ENCODE measurements around the gene MACC1. TPM values are rescaled to one million over a fixed set of nuclear protein-coding genes. Genes with fewer than 3 reads are reported as not detected.

Gene MACC1
- polyA plus RNA-seq, 1 of the 3 experiments (the other 2 are of a cell fraction): not detected

GRCh38 chr7:20190560-20191390, 26.4 kb downstream of the MACC1 start:
- Histone ChIP-seq H4K20me1 (ENCODE audit: insufficient read depth) (no peaks in the 10 kb centered on the region), H3K4me3 (ENCODE audit: low read depth in 2 of 2, low read length in 1 of 2) (no peak overlapping the region), H3F3A (replicated peaks; ENCODE audit: insufficient read depth) (no peaks in the 10 kb centered on the region), H2AFZ (ENCODE audit: low read depth) (no peak overlapping the region), H3K79me2 (ENCODE audit: insufficient read depth) (no peaks in the 10 kb centered on the region), H3K9ac (no peak overlapping the region), H3K9me2 (no peaks in the 10 kb centered on the region), H3K36me3 (replicated peaks in 1 of 2; ENCODE audit: control insufficient read depth in 1 of 2, insufficient read depth in 2 of 2, low read length in 1 of 2) (no peaks in the 10 kb centered on the region), H3K9me3 (0 out of 2 replicates have a peak, but pooled peaks cover 8% of the 10 kb centered on the region), H3K27ac (ENCODE audit: low read depth in 2 of 2, low read length in 1 of 2) (no peak overlapping the region), H3K27me3 (ENCODE audit: insufficient read depth) (no peaks in the 10 kb centered on the region), H3K4me2 (no peak overlapping the region), H3K4me1 (ENCODE audit: control insufficient read depth in 1 of 2, insufficient read depth in 2 of 2, low read depth in 1 of 2, low read length in 1 of 2) (no peaks in the 10 kb centered on the region)
- ChIA-PET CTCF (interaction anchor here (1.0 to 1.9 kb wide), 3 partner anchors 18 to 22 kb away, joined by 3 to 6 read pairs (median 3); no protein-coding TSS in a partner anchor), POLR2A (no interaction called here)
- WGBS (ENCODE audit: low lambda C conversion rate): 25% methylated on average over 2 of the region's 2 CpGs
- DNase-seq: no peak
- no peak for TF ChIP-seq TCF12 (IDR thresholded peaks at IDR 0.05)

- no peaks in the 10 kb centered on the region for H3F3A ChIP-seq (replicated peaks; ENCODE audit: insufficient read depth)
- H3K4me2 ChIP-seq: no peak overlapping the region
- no peak overlapping the region for H3K4me3 ChIP-seq (ENCODE audit: low read depth in 2 of 2, low read length in 1 of 2)
- ChIA-PET POLR2A (no interaction called here), CTCF (interaction anchor here (1.9 kb wide), 1 partner anchor 17 kb away, joined by 6 read pairs; no protein-coding TSS in a partner anchor)
- no peaks in the 10 kb centered on the region for H3K79me2 ChIP-seq (ENCODE audit: insufficient read depth)
- no peaks in the 10 kb centered on the region for H3K9me2 ChIP-seq
- no peak overlapping the region for H3K27ac ChIP-seq (ENCODE audit: low read depth in 2 of 2, low read length in 1 of 2)
- TF ChIP-seq TAF1 (IDR thresholded peaks at IDR 0.05; ENCODE audit: borderline replicate concordance, low read depth, low read length) (no peak), RCOR1 (IDR thresholded peaks at IDR 0.05; ENCODE audit: low read length) (no peak), NRF1 (IDR thresholded peaks at IDR 0.05; ENCODE audit: low read depth, low read length) (no peak), USF1 (IDR thresholded peaks at IDR 0.05; ENCODE audit: borderline replicate concordance, low read depth) (no peak), POLR2AphosphoS5 (IDR thresholded peaks at IDR 0.05; ENCODE audit: low read depth, low read length) (no peak)
- H3K4me1 ChIP-seq (ENCODE audit: control insufficient read depth in 1 of 2, insufficient read depth in 2 of 2, low read depth in 1 of 2, low read length in 1 of 2): no peaks in the 10 kb centered on the region
- no peak for DNase-seq
- no peaks in the 10 kb centered on the region for H4K20me1 ChIP-seq (ENCODE audit: insufficient read depth)
- no peaks in the 10 kb centered on the region for H3K27me3 ChIP-seq (ENCODE audit: insufficient read depth)
- 0 out of 2 replicates have a peak, but pooled peaks cover 8% of the 10 kb centered on the region for H3K9me3 ChIP-seq
- H3K9ac ChIP-seq: no peak overlapping the region
- no peak overlapping the region for H2AFZ ChIP-seq (ENCODE audit: low read depth)
- no peaks in the 10 kb centered on the region for H3K36me3 ChIP-seq (replicated peaks in 1 of 2; ENCODE audit: control insufficient read depth in 1 of 2, insufficient read depth in 2 of 2, low read length in 1 of 2)
Measured at GRCh38 chr7:20189852-20190251, 27.3 kb downstream of the MACC1 start.

- no peak for DNase-seq
- H3K27me3 ChIP-seq (ENCODE audit: insufficient read depth): no peaks in the 10 kb centered on the region
- H2AFZ ChIP-seq (ENCODE audit: low read depth): no peak overlapping the region
- 73% methylated on average over 1 of the region's 1 CpG for WGBS (ENCODE audit: low lambda C conversion rate)
- no peak overlapping the region for H3K9ac ChIP-seq
- H3K79me2 ChIP-seq (ENCODE audit: insufficient read depth): no peaks in the 10 kb centered on the region
- H3K4me2 ChIP-seq: no peak overlapping the region
- H3F3A ChIP-seq (replicated peaks; ENCODE audit: insufficient read depth): no peaks in the 10 kb centered on the region
- H3K9me3 ChIP-seq: 0 out of 2 replicates have a peak, but pooled peaks cover 8% of the 10 kb centered on the region
- H3K4me1 ChIP-seq (ENCODE audit: control insufficient read depth in 1 of 2, insufficient read depth in 2 of 2, low read depth in 1 of 2, low read length in 1 of 2): no peaks in the 10 kb centered on the region
- H3K9me2 ChIP-seq: no peaks in the 10 kb centered on the region
- H4K20me1 ChIP-seq (ENCODE audit: insufficient read depth): no peaks in the 10 kb centered on the region
- no peaks in the 10 kb centered on the region for H3K36me3 ChIP-seq (replicated peaks in 1 of 2; ENCODE audit: control insufficient read depth in 1 of 2, insufficient read depth in 2 of 2, low read length in 1 of 2)
- no peak overlapping the region for H3K4me3 ChIP-seq (ENCODE audit: low read depth in 2 of 2, low read length in 1 of 2)
- H3K27ac ChIP-seq (ENCODE audit: low read depth in 2 of 2, low read length in 1 of 2): no peak overlapping the region
- ChIA-PET CTCF (interaction anchor here (1.9 kb wide), 1 partner anchor 15 kb away, joined by 6 read pairs; no protein-coding TSS in a partner anchor), POLR2A (no interaction called here)
- TF ChIP-seq MXI1 (IDR thresholded peaks at IDR 0.05; ENCODE audit: low read depth, low read length): no peak
- no peak for TF ChIP-seq TAF1 (IDR thresholded peaks at IDR 0.05; ENCODE audit: borderline replicate concordance, low read depth, low read length)
- no peak for TF ChIP-seq RXRA (IDR thresholded peaks at IDR 0.05; ENCODE audit: borderline replicate concordance, low read depth)
- TF ChIP-seq RCOR1 (IDR thresholded peaks at IDR 0.05; ENCODE audit: low read length): no peak
- no peak for TF ChIP-seq JUND (IDR thresholded peaks at IDR 0.05)
- no peak for TF ChIP-seq MEF2A (IDR thresholded peaks at IDR 0.05; ENCODE audit: borderline replicate concordance, low read depth)
- TF ChIP-seq MAX (IDR thresholded peaks at IDR 0.05; ENCODE audit: low read depth): no peak
- no peak for TF ChIP-seq FOSL2 (IDR thresholded peaks at IDR 0.05; ENCODE audit: borderline replicate concordance, low read depth)
- no peak for TF ChIP-seq PBX3 (IDR thresholded peaks at IDR 0.05)
- TF ChIP-seq YY1 (IDR thresholded peaks at IDR 0.05; ENCODE audit: low read depth): no peak
- TF ChIP-seq TEAD4 (IDR thresholded peaks at IDR 0.05; ENCODE audit: borderline replicate concordance, insufficient read depth): no peak
- TF ChIP-seq POLR2AphosphoS5 (IDR thresholded peaks at IDR 0.05; ENCODE audit: low read depth, low read length): no peak
- TF ChIP-seq SIN3A (IDR thresholded peaks at IDR 0.05; ENCODE audit: borderline replicate concordance, low read depth, low read length): no peak
- no peak for TF ChIP-seq USF2 (IDR thresholded peaks at IDR 0.05; ENCODE audit: borderline replicate concordance, low read depth, low read length)
- TF ChIP-seq TCF12 (IDR thresholded peaks at IDR 0.05): no peak
- TF ChIP-seq RFX5 (IDR thresholded peaks at IDR 0.05; ENCODE audit: low read length): no peak
- no peak for TF ChIP-seq FOXM1 (IDR thresholded peaks at IDR 0.05; ENCODE audit: low read depth)
- no peak for TF ChIP-seq NRF1 (IDR thresholded peaks at IDR 0.05; ENCODE audit: low read depth, low read length)
- TF ChIP-seq ELF1 (IDR thresholded peaks at IDR 0.05): no peak
Measured at GRCh38 chr7:20188567-20188966, 28.6 kb downstream of the MACC1 start.
